GM21360 (cell line): ENCODE results near the gene SNX1.
A peak's percentile ranks its signal among the peaks of the same experiment; 100 is the strongest.
"Not testable (repeated sequence)": the region's sequence is repeated elsewhere in the genome, so short reads cannot be mapped to it uniquely, and the experiment has no call there.

Experiments used
- ATAC-seq: cut with Tn5 transposase; IDR thresholded peaks from one replicate; pipeline ENCODE4 v1.9.1; 2021; ENCODE audit warnings: mild to moderate bottlenecking, moderate library complexity; ENCODE audit not compliant: unreplicated experiment

SNX1 gene

GRCh38 chr15:64095795-64096667 is at the start of gene SNX1:
Gene SNX1, plus strand, starts transcription at chr15:64095982. Its CDS starts 32 bp downstream, at chr15:64096014.
- ATAC-seq, result peak; percentile 37

- peak; percentile 47 for ATAC-seq
These were observed 49.2 kb upstream of the SNX1 start, which contains the start of gene DAPK2 for GRCh38 chr15:64046421-64047153. Gene DAPK2, minus strand, starts transcription at chr15:64046485. Its CDS starts 6,224 bp downstream, at chr15:64040261.

- no peak for ATAC-seq
These were observed 46.9 kb upstream of the SNX1 start for GRCh38 chr15:64048781-64049460.

- no peak for ATAC-seq
These were observed 45.3 kb upstream of the SNX1 start for GRCh38 chr15:64050281-64051092.

GRCh38 chr15:64051093-64051402 is 44.7 kb upstream of the SNX1 start:
- ATAC-seq, result no peak

- no peak for ATAC-seq
These were observed 44.1 kb upstream of the SNX1 start for GRCh38 chr15:64051407-64052259.

- no peak for ATAC-seq
These were observed 42.8 kb upstream of the SNX1 start for GRCh38 chr15:64052925-64053491.

- not testable (repeated sequence) for ATAC-seq
These were observed 42.1 kb upstream of the SNX1 start for GRCh38 chr15:64053674-64054073.

GRCh38 chr15:64058279-64058678 is 37.5 kb upstream of the SNX1 start:
- ATAC-seq, result no peak

- not testable (repeated sequence) for ATAC-seq
These were observed 36.7 kb upstream of the SNX1 start for GRCh38 chr15:64059104-64059503.

GRCh38 chr15:64060716-64061115 is 35.1 kb upstream of the SNX1 start:
- no peak for ATAC-seq

GRCh38 chr15:64066451-64066850 is 29.3 kb upstream of the SNX1 start:
- ATAC-seq, result no peak

- no peak for ATAC-seq
These were observed 28.2 kb upstream of the SNX1 start for GRCh38 chr15:64067564-64068030.

- no peak for ATAC-seq
These were observed 27.6 kb upstream of the SNX1 start for GRCh38 chr15:64068133-64068532.

GRCh38 chr15:64070106-64070505 is 25.7 kb upstream of the SNX1 start:
- ATAC-seq, result no peak

GRCh38 chr15:64070965-64071851 is 24.6 kb upstream of the SNX1 start:
- no peak for ATAC-seq

GRCh38 chr15:64071931-64072765 is 23.6 kb upstream of the SNX1 start:
- ATAC-seq, result no peak
